Measurements from ENCODE around the gene PUS10. TPM values are rescaled to one million over a fixed set of nuclear protein-coding genes. Genes with fewer than 3 reads are reported as not detected.

PUS10 gene
- total and polyA plus RNA-seq, 11 donors, result 1.9 to 6.5 (median 4.4) TPM

GRCh38 chr2:60980071-60980815, 37.8 kb downstream of the PUS10 start:
- Histone ChIP-seq H3K4me3 (no peak overlapping the region), H3K36me3 (no peaks in the 10 kb centered on the region), H3K9me3 (no peaks in the 10 kb centered on the region), H3K4me1 (peaks cover 0 to 6% (median 0%) of the 10 kb centered on the region in 12 donors), H3K27ac (no peak overlapping the region), H3K27me3 (no peaks in the 10 kb centered on the region)
- intact Hi-C loops (cut with DNase I), result no loop called here
- 81 to 84% (median 83%) methylated on average over 3 of the region's 3 CpGs for WGBS, 4 donors
- DNase-seq (no peak), ATAC-seq (no peak)
- no peak for TF ChIP-seq POLR2A (IDR thresholded peaks at IDR 0.05)
- TF ChIP-seq, protein P1, sequence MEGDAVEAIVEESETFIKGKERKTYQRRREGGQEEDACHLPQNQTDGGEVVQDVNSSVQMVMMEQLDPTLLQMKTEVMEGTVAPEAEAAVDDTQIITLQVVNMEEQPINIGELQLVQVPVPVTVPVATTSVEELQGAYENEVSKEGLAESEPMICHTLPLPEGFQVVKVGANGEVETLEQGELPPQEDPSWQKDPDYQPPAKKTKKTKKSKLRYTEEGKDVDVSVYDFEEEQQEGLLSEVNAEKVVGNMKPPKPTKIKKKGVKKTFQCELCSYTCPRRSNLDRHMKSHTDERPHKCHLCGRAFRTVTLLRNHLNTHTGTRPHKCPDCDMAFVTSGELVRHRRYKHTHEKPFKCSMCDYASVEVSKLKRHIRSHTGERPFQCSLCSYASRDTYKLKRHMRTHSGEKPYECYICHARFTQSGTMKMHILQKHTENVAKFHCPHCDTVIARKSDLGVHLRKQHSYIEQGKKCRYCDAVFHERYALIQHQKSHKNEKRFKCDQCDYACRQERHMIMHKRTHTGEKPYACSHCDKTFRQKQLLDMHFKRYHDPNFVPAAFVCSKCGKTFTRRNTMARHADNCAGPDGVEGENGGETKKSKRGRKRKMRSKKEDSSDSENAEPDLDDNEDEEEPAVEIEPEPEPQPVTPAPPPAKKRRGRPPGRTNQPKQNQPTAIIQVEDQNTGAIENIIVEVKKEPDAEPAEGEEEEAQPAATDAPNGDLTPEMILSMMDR (IDR thresholded peaks at IDR 0.05), result no peak

DNA sequence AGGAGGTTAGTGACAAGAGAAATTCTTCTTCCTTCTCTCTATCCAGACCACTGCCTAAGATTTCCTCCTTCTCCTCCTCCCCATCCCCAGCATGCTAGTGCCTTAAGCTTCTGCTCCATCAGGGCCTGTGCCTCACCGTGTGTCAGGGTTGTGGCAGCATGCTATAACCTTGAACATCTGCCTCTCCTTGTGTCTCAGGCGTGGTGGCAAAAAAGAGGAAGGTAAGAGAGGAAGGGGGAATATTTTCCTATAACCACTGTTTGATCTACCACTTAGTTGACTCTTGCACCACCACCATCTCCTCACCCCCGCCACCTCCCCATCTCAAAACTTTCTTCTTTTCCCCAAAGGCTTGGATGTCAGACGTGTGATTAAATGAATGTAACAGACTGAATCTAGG, 38.8 kb downstream of the PUS10 start:
- peaks cover 0 to 3% (median 0%) of the 10 kb centered on the region in 12 donors for H3K4me1 ChIP-seq
- intact Hi-C loops (cut with DNase I), result no loop called here
- TF ChIP-seq, protein P1 (IDR thresholded peaks at IDR 0.05), result no peak
- no peak for TF ChIP-seq POLR2A (IDR thresholded peaks at IDR 0.05)

GRCh38 chr2:60977562-60977895, 40.5 kb downstream of the PUS10 start:
- intact Hi-C loops (cut with DNase I), result no loop called here
- WGBS, 4 donors, result 87 to 94% (median 93%) methylated on average over 1 of the region's 1 CpG

More for the DNA sequence above, 38.8 kb downstream of the PUS10 start:
- Histone ChIP-seq H3K27me3 (no peaks in the 10 kb centered on the region), H3K9me3 (no peaks in the 10 kb centered on the region), H3K4me3 (no peak overlapping the region), H3K27ac (no peak overlapping the region), H3K36me3 (no peaks in the 10 kb centered on the region)
- ATAC-seq, result no peak
- WGBS, 4 donors, result 85 to 92% (median 88%) methylated on average over 4 of the region's 4 CpGs
- no peak for DNase-seq

GRCh38 chr2:60976875-60977561, 41.0 kb downstream of the PUS10 start:
- intact Hi-C loops (cut with DNase I), result no loop called here
- H3K9me3 ChIP-seq, result no peaks in the 10 kb centered on the region
- no peak overlapping the region for H3K4me3 ChIP-seq
- WGBS, 4 donors, result 75 to 77% (median 76%) methylated on average over 5 of the region's 5 CpGs
- H3K27ac ChIP-seq, result no peak overlapping the region
- peaks cover 0 to 3% (median 0%) of the 10 kb centered on the region in 12 donors for H3K4me1 ChIP-seq
- ATAC-seq (no peak), DNase-seq (no peak)
- H3K27me3 ChIP-seq, result no peaks in the 10 kb centered on the region
- no peaks in the 10 kb centered on the region for H3K36me3 ChIP-seq
- no peak for TF ChIP-seq POLR2A (IDR thresholded peaks at IDR 0.05)
- TF ChIP-seq, protein P1 (IDR thresholded peaks at IDR 0.05), result no peak

More at GRCh38 chr2:60977562-60977895, 40.5 kb downstream of the PUS10 start:
- H3K4me3 ChIP-seq, result no peak overlapping the region
- DNase-seq (no peak), ATAC-seq (no peak)
- no peaks in the 10 kb centered on the region for H3K36me3 ChIP-seq
- no peak overlapping the region for H3K27ac ChIP-seq
- H3K4me1 ChIP-seq, result peaks cover 0 to 3% (median 0%) of the 10 kb centered on the region in 12 donors
- no peaks in the 10 kb centered on the region for H3K27me3 ChIP-seq
- TF ChIP-seq POLR2A (IDR thresholded peaks at IDR 0.05), result no peak
- TF ChIP-seq, protein P1 (IDR thresholded peaks at IDR 0.05), result no peak
- H3K9me3 ChIP-seq, result no peaks in the 10 kb centered on the region
